K562 (cell line): ENCODE measurements around the gene SLC12A6. TPM values are rescaled to one million over a fixed set of nuclear protein-coding genes. Genes with fewer than 3 reads are reported as not detected.

Source experiments
- ATAC-seq: fragments of 200-7000 bp; cut with Tn5 transposase; 3 replicates; pipeline ENCODE4 v1.9.1; 2020; ENCODE audit warnings: moderate library complexity
- BruUV-seq: library from RNA; stranded (reverse); fragments of 400-500 nt; replicated peaks from 2 replicates; lab custom pipeline; 2021; lab: Mats Ljungman, UMichigan
- CTCF ChIA-PET: fragments of 300-600 bp; formaldehyde crosslinking; extraction: SDS; loops from one replicate; lab custom pipeline; 2021; ENCODE audit warnings: low intra/inter-chr PET ratio; lab: Yijun Ruan, JAX
- POLR2A ChIA-PET: fragments of 300-600, 350-650 bp; sonication (Branson Sonifier 250); formaldehyde crosslinking; extraction: SDS; loops from one replicate; lab custom pipeline; 2021; ENCODE audit warnings: antibody characterized with exemption, inconsistent platforms; lab: Yijun Ruan, JAX
- DNase-seq, 4 experiments: peaks; one replicate each; pipeline versions ENCODE4 v3.0.0 to v3.0.0-alpha.2; 2011 to 2018; ENCODE audit warnings: low spot score in 3 of 4, mixed read lengths in 3 of 4; ENCODE audit errors: extremely low read depth in 1 of 4
- FAIRE-seq: peaks from 2 replicates; lab custom pipeline; 2011; peaks lifted over from hg19 to GRCh38; lab: Jason Lieb, UNC
- H2AFZ ChIP-seq: 2 replicates; pipeline ENCODE4 v1.6.0; 2011; ENCODE audit warnings: low read depth, low read length, control low read depth, inconsistent platforms
- H3K27ac ChIP-seq: fragments of 200-600 bp; 3 replicates; pipeline ENCODE4 v1.8.0; 2011; ENCODE audit warnings: low read depth, mild to moderate bottlenecking, control low read depth, inconsistent platforms, low read length, moderate library complexity, mixed read lengths; ENCODE audit errors: extremely low read depth
- H3K27me3 ChIP-seq, 2 experiments: fragments of 300-600 bp in 1 of 2; 2 replicates in 1 of 2; 3 replicates in 1 of 2; pipeline versions ENCODE4 v1.6.0 to v1.8.0; 2011; ENCODE audit warnings: inconsistent platforms in 2 of 2, low read length in 2 of 2, mild to moderate bottlenecking in 1 of 2, mixed read lengths in 1 of 2, moderate library complexity in 1 of 2; ENCODE audit not compliant: control insufficient read depth in 2 of 2, insufficient read depth in 2 of 2
- H3K36me3 ChIP-seq: fragments of 300-600 bp; 3 replicates; pipeline ENCODE4 v1.8.0; 2011; ENCODE audit warnings: mild to moderate bottlenecking, low read length, inconsistent platforms; ENCODE audit not compliant: control insufficient read depth, insufficient read depth
- H3K4me1 ChIP-seq, 2 experiments: fragments of 200-600 bp in 1 of 2; replicated peaks in 1 of 2; 2 replicates in 1 of 2; 3 replicates in 1 of 2; pipeline versions ENCODE4 v1.5.1 to v1.8.0; 2011; ENCODE audit warnings: inconsistent platforms in 2 of 2, low read length in 2 of 2, mild to moderate bottlenecking in 1 of 2, mixed read lengths in 1 of 2, moderate library complexity in 1 of 2; ENCODE audit not compliant: control insufficient read depth in 2 of 2, insufficient read depth in 2 of 2
- H3K4me2 ChIP-seq: 2 replicates; pipeline ENCODE4 v1.6.1; 2011; ENCODE audit warnings: low read length, control low read depth, inconsistent platforms, mixed read lengths; ENCODE audit not compliant: insufficient read depth
- H3K4me3 ChIP-seq: fragments of 200-600 bp; sonication (generic), shearing (Covaris generic); 2 replicates; pipeline ENCODE4 v1.5.1; 2016; ENCODE audit warnings: control low read depth, inconsistent platforms
- H3K79me2 ChIP-seq: fragments of 200-600 bp; 3 replicates; pipeline ENCODE4 v1.8.0; 2011; ENCODE audit warnings: low read length, inconsistent platforms; ENCODE audit not compliant: control insufficient read depth, insufficient read depth
- H3K9ac ChIP-seq, 2 experiments: 2 replicates each; pipeline versions ENCODE4 v1.6.0 to v1.6.1; 2011; ENCODE audit warnings: low read depth in 2 of 2, low read length in 2 of 2, control low read depth in 1 of 2, inconsistent platforms in 1 of 2, mild to moderate bottlenecking in 1 of 2, mixed read lengths in 1 of 2; ENCODE audit not compliant: insufficient read depth in 1 of 2
- H3K9me1 ChIP-seq: one replicate; pipeline ENCODE4 v1.6.0; 2011; ENCODE audit warnings: inconsistent platforms, mild to moderate bottlenecking, low read length, moderate library complexity; ENCODE audit not compliant: control insufficient read depth, insufficient read depth
- H3K9me3 ChIP-seq: replicated peaks from 2 replicates; pipeline ENCODE4 v1.5.1; 2011; ENCODE audit warnings: low read depth, low read length, inconsistent platforms; ENCODE audit not compliant: control insufficient read depth, insufficient read depth
- H4K20me1 ChIP-seq: replicated peaks from 2 replicates; pipeline ENCODE4 v1.6.1; 2011; ENCODE audit warnings: low read length, inconsistent platforms, mixed read lengths; ENCODE audit not compliant: control insufficient read depth, insufficient read depth
- CBFA2T3 ChIP-seq: fragments of 450-650 bp; IDR thresholded peaks from 2 replicates; pipeline ENCODE4 v1.6.1; 2017
- NEUROD1 ChIP-seq: fragments of 150-350 bp; IDR thresholded peaks from 2 replicates; pipeline ENCODE4 v1.6.1; 2014; ENCODE audit warnings: borderline replicate concordance, low read length, low read depth; ENCODE audit not compliant: partially characterized antibody
- TCF7 ChIP-seq: sonication (generic); IDR thresholded peaks from 2 replicates; pipeline ENCODE4 v1.6.1; 2016; ENCODE audit warnings: antibody characterized with exemption, borderline replicate concordance
- ZNF212 ChIP-seq: fragments of 450-650 bp; formaldehyde crosslinking; IDR thresholded peaks from 2 replicates; pipeline ENCODE4 v1.4.0; 2020; ENCODE audit warnings: mild to moderate bottlenecking
- ZNF586 ChIP-seq: fragments of 450-650 bp; formaldehyde crosslinking; conservative IDR thresholded peaks from 2 replicates; pipeline ENCODE4 v1.4.0; 2020; ENCODE audit warnings: mild to moderate bottlenecking, moderate library complexity
- WGBS: fragments of 100-300 bp; shearing (Covaris generic); methylation state at CpG from one replicate; pipeline ENCODE4 v1.1.6; 2016; ENCODE audit warnings: low coverage, mixed read lengths; ENCODE audit not compliant: insufficient coverage; ENCODE audit errors: missing lambda C conversion rate; 5-methylcytosine and 5-hydroxymethylcytosine counted together
- in situ Hi-C: fragments of 300-500 bp; cut with MboI; formaldehyde crosslinking; loops from 4 replicates; pipeline ENCODE4 v1.15.0; 2018; ENCODE audit warnings: inconsistent platforms, mixed read lengths
- intact Hi-C: fragments of 100-400 bp; cut with micrococcal nuclease; formaldehyde crosslinking; loops from 2 replicates; pipeline ENCODE4 v1.14.2; 2022
- polyA plus RNA-seq, 8 experiments: library from polyadenylated mRNA; depleted of rRNA in 4 of 8; stranded (reverse) in 5 of 8; unstranded in 3 of 8; fragments of >200 nt; fragmentation: Nextera tagmentation in 2 of 8; fragmentation: Illumina TruSeq in 1 of 8; extraction: Ambion mirVana in 2 of 8; extraction: Trizol in 1 of 8; gene quantifications; 2 replicates each; pipeline versions ENCODE4 v1.2.1 to v1.2.3, GENCODE V29; 2011 to 2014; ENCODE audit warnings: inconsistent platforms in 1 of 8, missing spikeins in 1 of 8
- total RNA-seq, 7 experiments: library from RNA; depleted of rRNA in 6 of 7; stranded (reverse); fragments of >200 nt in 6 of 7; fragmentation: Illumina TruSeq in 2 of 7; extraction: Trizol in 2 of 7; gene quantifications; 2 replicates each; pipeline versions ENCODE4 v1.2.1 to v1.2.3, GENCODE V29; 2011 to 2021; ENCODE audit warnings: low replicate concordance in 1 of 7
- TF ChIP-seq, protein P1 (sequence below): sonication (generic); formaldehyde crosslinking; IDR thresholded peaks from 2 replicates; pipeline ENCODE4 v1.8.0; 2022; ENCODE audit warnings: mild to moderate bottlenecking, low read depth, missing genetic modification reagents
- TF ChIP-seq, protein P2 (sequence below): fragments of 450-650 bp; IDR thresholded peaks from 2 replicates; pipeline ENCODE4 v1.6.1; 2016; ENCODE audit warnings: mild to moderate bottlenecking, moderate library complexity

The SLC12A6 gene
- total and polyA plus RNA-seq, 9 of the 15 experiments (the other 6 are each of a cell fraction or from before 2014, with no cell fraction given), result 1.4 to 16.4 (median 6.7) TPM

DNA sequence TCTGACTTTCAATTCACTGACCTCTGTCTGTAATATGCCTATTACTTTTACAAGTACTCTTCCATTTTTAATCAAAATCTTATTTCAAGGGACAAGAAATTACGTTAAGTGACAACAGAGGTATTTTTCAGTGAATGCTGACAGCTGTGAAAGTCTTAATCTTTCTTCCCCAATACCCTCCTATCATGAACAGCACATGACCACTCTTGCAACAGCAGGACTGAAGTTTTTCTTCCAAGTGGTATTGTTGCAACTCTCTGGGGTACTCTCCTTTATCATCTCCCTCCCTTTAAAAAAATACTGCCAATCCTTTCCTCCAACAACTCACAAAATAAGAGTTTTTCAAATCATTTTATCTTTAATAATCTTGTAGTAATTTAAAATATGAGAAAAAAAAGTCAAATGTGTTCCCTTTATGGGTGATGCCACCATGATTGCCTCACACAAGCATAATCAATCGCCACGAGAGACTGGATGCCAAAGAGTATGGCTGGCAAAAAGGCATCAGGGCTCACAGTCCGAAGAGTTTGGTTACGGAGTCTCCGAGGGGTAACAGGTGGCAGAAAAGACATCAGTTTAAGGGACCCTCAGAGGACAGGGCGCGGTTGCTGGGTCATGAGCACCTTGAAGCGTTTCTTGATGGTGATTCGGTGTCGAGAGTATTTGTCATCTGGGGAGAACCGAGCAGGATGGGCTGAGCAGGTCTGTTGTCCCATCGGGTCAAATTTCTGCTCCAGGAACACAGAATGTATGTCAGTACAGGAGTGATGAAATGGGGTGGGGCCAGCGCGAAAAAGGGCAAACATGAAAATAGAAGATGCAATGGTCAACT lies 4.0 kb upstream of the SLC12A6 start:
- no peaks in the 10 kb centered on the region for H3K27me3 ChIP-seq
- H4K20me1 ChIP-seq, result no peaks in the 10 kb centered on the region
- BruUV-seq, result TSS peak; percentile 70
- peaks cover 14 to 20% of the 10 kb centered on the region in 2 experiments for H3K4me1 ChIP-seq
- no peak overlapping the region for H2AFZ ChIP-seq
- H3K4me2 ChIP-seq, result peak overlapping the region; percentile 98
- H3K36me3 ChIP-seq, result peaks cover 31% of the 10 kb centered on the region
- WGBS, result 41% methylated on average over 15 of the region's 15 CpGs
- peak in 2 of 4 experiments; percentile 2 to 38 for DNase-seq
- CTCF ChIA-PET, result no interaction called here
- no peak for ATAC-seq
- H3K27ac ChIP-seq, result peak overlapping the region; percentile 97; the same call in 2 of the 3 replicates
- H3K79me2 ChIP-seq, result peaks cover 30% of the 10 kb centered on the region
- peak; percentile 15 for FAIRE-seq
- in situ Hi-C loops (no loop called here), intact Hi-C loops (no loop called here)
- POLR2A ChIA-PET, result interaction anchor here (0.6 to 0.9 kb wide), 2 partner anchors 13 kb away, joined by 3 to 4 read pairs; no protein-coding TSS in a partner anchor
- H3K9ac ChIP-seq, result peak overlapping the region; percentile 94 to 96; a peak in 3 of 4 replicates
- H3K9me3 ChIP-seq, result peaks cover 4% of the 10 kb centered on the region
- H3K4me3 ChIP-seq, result peak overlapping the region; percentile 77
- no peaks in the 10 kb centered on the region for H3K9me1 ChIP-seq
- TF ChIP-seq ZNF586 (CRISPR knock-in tag) (no peak), CBFA2T3 (0 out of 2 replicates have a peak, but pooled peaks have one; percentile 38), ZNF212 (CRISPR knock-in tag) (no peak), NEUROD1 (no peak), TCF7 (no peak)
- TF ChIP-seq, protein P1, sequence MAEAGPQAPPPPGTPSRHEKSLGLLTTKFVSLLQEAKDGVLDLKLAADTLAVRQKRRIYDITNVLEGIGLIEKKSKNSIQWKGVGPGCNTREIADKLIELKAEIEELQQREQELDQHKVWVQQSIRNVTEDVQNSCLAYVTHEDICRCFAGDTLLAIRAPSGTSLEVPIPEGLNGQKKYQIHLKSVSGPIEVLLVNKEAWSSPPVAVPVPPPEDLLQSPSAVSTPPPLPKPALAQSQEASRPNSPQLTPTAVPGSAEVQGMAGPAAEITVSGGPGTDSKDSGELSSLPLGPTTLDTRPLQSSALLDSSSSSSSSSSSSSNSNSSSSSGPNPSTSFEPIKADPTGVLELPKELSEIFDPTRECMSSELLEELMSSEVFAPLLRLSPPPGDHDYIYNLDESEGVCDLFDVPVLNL, result no peak
- TF ChIP-seq, protein P2, sequence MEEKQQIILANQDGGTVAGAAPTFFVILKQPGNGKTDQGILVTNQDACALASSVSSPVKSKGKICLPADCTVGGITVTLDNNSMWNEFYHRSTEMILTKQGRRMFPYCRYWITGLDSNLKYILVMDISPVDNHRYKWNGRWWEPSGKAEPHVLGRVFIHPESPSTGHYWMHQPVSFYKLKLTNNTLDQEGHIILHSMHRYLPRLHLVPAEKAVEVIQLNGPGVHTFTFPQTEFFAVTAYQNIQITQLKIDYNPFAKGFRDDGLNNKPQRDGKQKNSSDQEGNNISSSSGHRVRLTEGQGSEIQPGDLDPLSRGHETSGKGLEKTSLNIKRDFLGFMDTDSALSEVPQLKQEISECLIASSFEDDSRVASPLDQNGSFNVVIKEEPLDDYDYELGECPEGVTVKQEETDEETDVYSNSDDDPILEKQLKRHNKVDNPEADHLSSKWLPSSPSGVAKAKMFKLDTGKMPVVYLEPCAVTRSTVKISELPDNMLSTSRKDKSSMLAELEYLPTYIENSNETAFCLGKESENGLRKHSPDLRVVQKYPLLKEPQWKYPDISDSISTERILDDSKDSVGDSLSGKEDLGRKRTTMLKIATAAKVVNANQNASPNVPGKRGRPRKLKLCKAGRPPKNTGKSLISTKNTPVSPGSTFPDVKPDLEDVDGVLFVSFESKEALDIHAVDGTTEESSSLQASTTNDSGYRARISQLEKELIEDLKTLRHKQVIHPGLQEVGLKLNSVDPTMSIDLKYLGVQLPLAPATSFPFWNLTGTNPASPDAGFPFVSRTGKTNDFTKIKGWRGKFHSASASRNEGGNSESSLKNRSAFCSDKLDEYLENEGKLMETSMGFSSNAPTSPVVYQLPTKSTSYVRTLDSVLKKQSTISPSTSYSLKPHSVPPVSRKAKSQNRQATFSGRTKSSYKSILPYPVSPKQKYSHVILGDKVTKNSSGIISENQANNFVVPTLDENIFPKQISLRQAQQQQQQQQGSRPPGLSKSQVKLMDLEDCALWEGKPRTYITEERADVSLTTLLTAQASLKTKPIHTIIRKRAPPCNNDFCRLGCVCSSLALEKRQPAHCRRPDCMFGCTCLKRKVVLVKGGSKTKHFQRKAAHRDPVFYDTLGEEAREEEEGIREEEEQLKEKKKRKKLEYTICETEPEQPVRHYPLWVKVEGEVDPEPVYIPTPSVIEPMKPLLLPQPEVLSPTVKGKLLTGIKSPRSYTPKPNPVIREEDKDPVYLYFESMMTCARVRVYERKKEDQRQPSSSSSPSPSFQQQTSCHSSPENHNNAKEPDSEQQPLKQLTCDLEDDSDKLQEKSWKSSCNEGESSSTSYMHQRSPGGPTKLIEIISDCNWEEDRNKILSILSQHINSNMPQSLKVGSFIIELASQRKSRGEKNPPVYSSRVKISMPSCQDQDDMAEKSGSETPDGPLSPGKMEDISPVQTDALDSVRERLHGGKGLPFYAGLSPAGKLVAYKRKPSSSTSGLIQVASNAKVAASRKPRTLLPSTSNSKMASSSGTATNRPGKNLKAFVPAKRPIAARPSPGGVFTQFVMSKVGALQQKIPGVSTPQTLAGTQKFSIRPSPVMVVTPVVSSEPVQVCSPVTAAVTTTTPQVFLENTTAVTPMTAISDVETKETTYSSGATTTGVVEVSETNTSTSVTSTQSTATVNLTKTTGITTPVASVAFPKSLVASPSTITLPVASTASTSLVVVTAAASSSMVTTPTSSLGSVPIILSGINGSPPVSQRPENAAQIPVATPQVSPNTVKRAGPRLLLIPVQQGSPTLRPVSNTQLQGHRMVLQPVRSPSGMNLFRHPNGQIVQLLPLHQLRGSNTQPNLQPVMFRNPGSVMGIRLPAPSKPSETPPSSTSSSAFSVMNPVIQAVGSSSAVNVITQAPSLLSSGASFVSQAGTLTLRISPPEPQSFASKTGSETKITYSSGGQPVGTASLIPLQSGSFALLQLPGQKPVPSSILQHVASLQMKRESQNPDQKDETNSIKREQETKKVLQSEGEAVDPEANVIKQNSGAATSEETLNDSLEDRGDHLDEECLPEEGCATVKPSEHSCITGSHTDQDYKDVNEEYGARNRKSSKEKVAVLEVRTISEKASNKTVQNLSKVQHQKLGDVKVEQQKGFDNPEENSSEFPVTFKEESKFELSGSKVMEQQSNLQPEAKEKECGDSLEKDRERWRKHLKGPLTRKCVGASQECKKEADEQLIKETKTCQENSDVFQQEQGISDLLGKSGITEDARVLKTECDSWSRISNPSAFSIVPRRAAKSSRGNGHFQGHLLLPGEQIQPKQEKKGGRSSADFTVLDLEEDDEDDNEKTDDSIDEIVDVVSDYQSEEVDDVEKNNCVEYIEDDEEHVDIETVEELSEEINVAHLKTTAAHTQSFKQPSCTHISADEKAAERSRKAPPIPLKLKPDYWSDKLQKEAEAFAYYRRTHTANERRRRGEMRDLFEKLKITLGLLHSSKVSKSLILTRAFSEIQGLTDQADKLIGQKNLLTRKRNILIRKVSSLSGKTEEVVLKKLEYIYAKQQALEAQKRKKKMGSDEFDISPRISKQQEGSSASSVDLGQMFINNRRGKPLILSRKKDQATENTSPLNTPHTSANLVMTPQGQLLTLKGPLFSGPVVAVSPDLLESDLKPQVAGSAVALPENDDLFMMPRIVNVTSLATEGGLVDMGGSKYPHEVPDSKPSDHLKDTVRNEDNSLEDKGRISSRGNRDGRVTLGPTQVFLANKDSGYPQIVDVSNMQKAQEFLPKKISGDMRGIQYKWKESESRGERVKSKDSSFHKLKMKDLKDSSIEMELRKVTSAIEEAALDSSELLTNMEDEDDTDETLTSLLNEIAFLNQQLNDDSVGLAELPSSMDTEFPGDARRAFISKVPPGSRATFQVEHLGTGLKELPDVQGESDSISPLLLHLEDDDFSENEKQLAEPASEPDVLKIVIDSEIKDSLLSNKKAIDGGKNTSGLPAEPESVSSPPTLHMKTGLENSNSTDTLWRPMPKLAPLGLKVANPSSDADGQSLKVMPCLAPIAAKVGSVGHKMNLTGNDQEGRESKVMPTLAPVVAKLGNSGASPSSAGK, result no peak
